CD4-positive, alpha-beta T cell treated with Interleukin-10 for 1 hour (primary cell): ENCODE measurements around the gene PSMF1.
"Not testable (repeated sequence)": the region's sequence is repeated elsewhere in the genome, so short reads cannot be mapped to it uniquely, and the experiment has no call there.

Experiments
- DNase-seq: peaks from one replicate; pipeline ENCODE4 v3.0.0-alpha.2; 2020

PSMF1 gene

GRCh38 chr20:1197801-1198200 lies 79.4 kb downstream of the PSMF1 start:
- no peak for DNase-seq

- DNase-seq = no peak
Measured at GRCh38 chr20:1198751-1199150, 80.3 kb downstream of the PSMF1 start.

- DNase-seq = no peak
Measured at GRCh38 chr20:1199212-1199873, 80.9 kb downstream of the PSMF1 start.

- no peak for DNase-seq
Measured at GRCh38 chr20:1199964-1200363, 81.6 kb downstream of the PSMF1 start.

GRCh38 chr20:1202762-1203504 lies 84.5 kb downstream of the PSMF1 start, which contains the start of gene C20orf202:
C20orf202 (plus strand) TSS chr20:1203454; CDS start chr20:1203586, 132 bp downstream.
- DNase-seq = no peak

- no peak for DNase-seq
Measured at GRCh38 chr20:1203630-1204029, 85.2 kb downstream of the PSMF1 start.

- no peak for DNase-seq
Measured at GRCh38 chr20:1204113-1204512, 85.7 kb downstream of the PSMF1 start.

GRCh38 chr20:1204576-1204975 lies 86.2 kb downstream of the PSMF1 start:
- DNase-seq = no peak

GRCh38 chr20:1205802-1206201 lies 87.4 kb downstream of the PSMF1 start:
- no peak for DNase-seq

- DNase-seq = no peak
Measured at GRCh38 chr20:1206366-1207148, 88.2 kb downstream of the PSMF1 start.

GRCh38 chr20:1207293-1207878 lies 89.0 kb downstream of the PSMF1 start:
- no peak for DNase-seq

GRCh38 chr20:1209447-1210387 lies 91.3 kb downstream of the PSMF1 start:
- DNase-seq = no peak

- DNase-seq = no peak
Measured at GRCh38 chr20:1210501-1210900, 92.1 kb downstream of the PSMF1 start.

GRCh38 chr20:1212023-1212422 lies 93.6 kb downstream of the PSMF1 start:
- no peak for DNase-seq

- DNase-seq = peak; percentile 71
Measured at GRCh38 chr20:1212607-1213396, 94.4 kb downstream of the PSMF1 start.

- DNase-seq = no peak
Measured at GRCh38 chr20:1214838-1215261, 96.4 kb downstream of the PSMF1 start.

- DNase-seq = peak; percentile 29
Measured at GRCh38 chr20:1215386-1216170, 97.2 kb downstream of the PSMF1 start.

GRCh38 chr20:1216527-1217427 lies 98.4 kb downstream of the PSMF1 start:
- not testable (repeated sequence) for DNase-seq
